SIG-M5 (cell line): ENCODE results near the gene RPS3A.
"Not testable (repeated sequence)": the region's sequence is repeated elsewhere in the genome, so short reads cannot be mapped to it uniquely, and the experiment has no call there.

Experiments
- DNase-seq: peaks from one replicate; lab custom pipeline; 2025; lab: John Stamatoyannopoulos, UW

RPS3A gene

DNA sequence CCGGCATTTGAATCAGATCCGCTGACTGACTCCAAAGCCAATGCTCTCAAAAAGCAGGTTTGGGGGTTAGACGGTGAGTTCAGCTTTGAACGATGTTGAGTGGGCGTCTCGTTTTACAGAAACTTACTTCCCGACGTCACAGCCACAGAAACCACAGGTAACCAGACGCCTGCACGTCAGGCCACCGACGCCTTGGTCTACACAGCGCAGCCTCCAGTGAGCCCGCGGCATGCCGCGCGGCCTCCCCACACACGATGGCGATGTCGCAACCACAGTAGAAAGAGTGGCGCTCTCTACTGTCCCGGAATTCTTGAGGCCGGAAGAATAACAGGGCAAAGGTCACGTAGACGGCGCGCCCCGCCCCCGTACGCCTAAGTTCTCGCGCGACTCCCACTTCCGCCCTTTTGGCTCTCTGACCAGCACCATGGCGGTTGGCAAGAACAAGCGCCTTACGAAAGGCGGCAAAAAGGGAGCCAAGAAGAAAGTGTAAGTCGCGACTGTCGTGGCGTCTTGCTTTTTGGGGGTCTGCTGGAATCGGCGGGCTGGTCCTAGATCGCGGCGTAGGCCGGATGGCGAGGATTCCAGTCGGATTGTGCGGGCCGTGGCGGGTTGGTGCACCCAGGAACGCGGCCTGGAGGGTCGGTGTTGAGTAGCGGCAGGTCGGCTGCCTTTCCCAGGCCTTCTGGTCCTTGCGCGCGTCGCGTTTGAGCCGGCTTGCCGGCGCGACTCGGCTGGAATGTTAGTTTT lies at the start of gene RPS3A:
Gene RPS3A, plus strand, starts transcription at position 400 of the 747 bp plus-strand sequence. Its CDS starts 25 bp downstream, at position 425.
- peak; percentile 55 for DNase-seq

DNA sequence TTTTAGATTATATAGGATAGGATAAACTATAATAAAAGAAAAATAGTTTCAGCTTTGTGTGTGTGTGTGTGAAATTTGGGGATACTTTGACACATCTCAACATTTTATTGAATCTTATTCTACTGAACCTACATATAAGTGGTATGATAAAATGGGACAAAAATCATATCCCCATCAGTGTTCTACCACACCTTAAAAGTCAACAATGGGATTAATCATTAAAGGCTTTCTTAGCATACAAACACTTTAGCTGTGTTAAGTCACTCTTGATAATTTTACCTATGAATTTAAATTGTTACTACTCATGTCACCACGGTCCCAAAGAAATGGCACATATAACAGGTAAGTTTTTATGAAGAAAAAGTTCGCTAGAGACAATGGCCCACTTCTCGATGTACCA lies 46.6 kb upstream of the RPS3A start:
- no peak for DNase-seq

DNA sequence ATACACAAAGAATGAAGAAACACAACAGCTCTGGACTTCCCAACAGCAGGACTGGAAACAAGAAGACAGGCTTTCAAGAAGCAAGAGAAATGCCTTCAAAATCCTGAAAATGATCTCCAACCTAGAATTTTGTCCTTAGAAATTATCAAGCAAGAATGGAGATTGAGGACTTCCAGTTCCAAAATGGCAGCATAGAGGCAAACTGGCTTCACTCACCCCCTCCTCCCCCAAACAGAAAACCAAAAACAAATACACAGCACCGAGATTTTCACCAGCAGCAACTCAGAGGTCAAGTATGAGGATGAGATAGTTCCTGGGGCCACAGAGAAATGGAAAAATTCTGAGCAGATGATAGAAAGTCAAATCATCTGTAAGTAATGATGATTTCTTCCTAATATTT lies 43.9 kb upstream of the RPS3A start:
- no peak for DNase-seq

DNA sequence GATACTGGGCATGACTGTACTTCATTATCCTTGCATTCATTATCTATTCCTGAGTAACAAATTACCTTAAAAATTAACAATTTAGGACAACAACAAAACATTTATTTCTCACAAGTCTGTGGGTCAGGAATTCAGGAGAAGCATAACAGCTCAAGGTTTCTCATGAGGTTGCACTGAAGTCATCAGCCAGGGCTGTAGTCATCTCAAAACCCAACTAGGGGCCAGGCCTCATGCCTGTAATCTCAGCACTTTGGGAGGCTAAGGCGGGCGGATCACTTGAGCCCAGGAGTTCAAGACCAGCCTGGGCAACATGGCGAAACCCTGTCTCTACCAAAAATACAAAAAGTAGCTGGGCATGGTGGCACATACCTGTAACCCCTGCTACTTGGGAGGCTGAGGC lies 36.3 kb upstream of the RPS3A start:
- not testable (repeated sequence) for DNase-seq

DNA sequence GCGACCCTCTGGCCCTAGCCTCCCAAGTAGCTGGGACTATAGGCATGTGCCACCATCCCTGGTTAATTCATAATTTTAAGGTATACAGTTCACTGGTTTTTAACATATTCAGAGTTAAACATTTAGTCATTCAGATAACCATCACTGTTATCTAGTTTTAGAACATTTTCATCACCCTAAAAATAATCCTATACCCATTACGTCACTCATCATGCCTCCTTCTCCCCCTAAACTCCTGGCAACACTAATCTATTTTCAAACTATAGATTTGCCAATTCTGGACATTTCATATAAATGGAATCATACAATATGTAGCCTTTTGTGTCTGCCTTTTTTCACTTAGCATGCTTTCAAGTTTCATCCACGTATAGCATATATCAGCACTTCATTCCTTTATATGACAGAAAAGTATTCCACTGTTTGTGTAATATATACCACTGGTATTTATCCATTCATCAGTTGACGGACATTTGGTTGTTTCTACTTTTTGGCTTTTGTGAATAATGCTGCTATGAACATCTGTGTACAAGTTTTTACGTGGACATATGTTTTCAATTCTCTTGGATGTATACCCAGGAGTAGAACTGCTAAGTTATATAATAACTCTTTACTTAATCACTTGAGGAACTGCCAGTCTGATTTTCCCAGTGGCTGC lies 32.0 kb upstream of the RPS3A start:
- DNase-seq = no peak

DNA sequence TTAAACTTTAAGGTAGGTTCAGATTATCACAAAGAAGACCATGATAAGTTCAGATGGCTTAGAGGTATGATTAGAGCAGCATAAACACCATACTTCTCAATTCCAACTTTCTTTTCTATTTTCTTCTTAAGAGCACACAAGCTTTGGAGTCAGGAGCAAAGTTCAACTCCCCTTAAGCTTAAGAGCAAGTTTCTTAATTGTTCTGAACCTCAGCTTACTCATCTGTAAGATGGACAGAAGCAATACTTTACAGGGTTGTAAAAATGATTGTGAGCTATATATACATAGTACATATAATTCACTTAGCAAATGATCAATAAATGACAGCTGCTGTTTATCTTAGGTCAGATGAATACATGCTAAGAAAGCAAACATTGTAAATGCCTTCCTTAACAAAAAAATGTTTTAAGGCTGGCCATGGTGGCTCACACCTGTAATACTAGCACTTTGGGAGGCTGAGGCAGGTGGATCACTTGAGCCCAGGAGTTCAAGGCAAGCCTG lies 25.0 kb upstream of the RPS3A start:
- DNase-seq = no peak

DNA sequence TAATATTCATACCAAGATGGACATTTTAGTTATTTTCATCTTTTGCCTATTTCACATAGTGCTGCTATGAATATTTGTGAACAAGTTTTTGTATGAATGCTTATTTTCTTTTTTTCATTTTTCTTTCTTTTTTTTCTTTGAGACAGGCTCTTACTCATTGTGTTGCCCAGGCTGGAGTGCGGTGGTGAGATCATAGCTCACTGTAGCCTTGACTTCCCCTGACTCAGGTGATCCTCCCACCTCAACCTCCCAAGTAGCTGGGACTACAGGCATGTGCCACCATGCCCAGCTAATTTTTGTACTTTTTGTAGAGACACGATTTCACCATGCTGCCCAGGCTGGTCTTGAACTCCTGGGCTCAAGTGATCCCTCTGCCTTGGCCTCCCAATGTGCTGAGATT lies 21.4 kb upstream of the RPS3A start:
- DNase-seq = not testable (repeated sequence)

DNA sequence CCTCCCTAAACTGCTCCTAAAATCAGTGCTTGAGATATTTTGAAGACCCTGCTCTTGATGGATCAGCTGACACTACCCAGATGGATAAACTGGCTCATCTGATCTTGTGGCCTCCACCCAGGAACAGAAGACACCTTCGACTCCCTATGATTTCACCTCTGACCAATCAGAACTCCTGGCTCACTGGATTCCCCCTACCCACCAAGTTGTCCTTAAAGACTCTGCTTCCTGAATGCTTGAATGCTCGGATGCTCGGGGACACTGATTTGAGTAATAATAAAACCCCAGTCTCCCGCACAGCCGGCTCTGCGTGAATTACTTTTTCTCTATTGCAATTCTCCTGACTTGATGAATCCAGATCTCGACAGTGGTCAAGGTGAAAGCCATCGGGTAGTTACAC lies 12.0 kb upstream of the RPS3A start:
- no peak for DNase-seq

DNA sequence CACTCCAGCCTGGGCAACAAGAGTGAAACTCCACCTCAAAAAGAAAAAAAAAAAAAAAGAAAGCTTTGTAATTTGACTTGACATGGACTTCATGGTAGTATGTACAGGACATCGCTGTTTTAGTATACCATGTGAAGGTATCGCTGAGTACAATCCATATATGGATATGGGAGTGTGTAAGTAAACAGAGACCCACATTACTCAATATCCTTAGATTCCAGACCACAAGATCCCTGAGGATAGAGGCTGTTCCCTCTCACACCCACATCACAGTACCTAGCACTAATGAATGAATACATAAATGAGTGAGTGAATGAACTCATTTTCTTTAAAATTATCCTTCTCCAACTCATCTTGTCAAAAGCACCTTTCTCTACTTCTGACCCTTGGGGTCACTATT lies 8.4 kb upstream of the RPS3A start:
- no peak for DNase-seq

DNA sequence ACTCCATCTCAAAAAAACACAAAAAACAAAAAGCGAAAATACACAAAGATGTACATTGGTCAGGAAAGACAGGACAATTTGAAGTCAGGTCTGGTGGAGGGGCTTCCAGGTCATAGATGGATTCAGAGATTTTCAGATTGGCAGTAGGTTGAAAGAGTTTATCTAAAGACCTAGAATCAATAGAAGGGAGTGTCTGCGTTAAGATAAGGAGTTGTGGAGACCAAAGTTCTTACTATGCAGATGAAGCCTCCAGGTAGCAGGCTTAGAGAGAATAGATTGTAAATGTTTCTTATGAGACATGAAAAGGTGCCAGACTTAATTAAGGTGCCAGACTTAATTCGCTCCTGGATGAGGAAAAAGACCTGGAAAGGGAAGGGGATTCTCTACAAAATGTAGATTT lies 6.9 kb upstream of the RPS3A start:
- no peak for DNase-seq

DNA sequence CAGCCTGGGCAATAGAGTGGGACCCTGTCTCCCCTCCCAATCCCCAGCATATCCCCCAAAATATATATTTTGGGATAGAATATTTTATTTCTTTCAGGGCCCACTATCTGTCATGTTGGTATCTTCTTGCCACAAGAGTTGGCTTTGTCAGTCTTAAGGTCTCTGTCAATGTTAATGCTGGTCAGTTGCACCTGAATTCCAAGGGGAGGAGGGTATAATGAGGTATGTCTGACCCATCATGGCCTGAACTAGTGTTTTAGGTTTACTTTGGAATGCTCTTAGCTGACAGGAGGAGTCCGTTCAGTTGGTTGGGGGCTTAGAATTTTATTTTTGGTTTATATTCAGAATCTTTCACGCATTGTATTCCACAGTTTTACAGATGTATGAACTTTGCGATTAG lies 6.2 kb upstream of the RPS3A start:
- no peak for DNase-seq

DNA sequence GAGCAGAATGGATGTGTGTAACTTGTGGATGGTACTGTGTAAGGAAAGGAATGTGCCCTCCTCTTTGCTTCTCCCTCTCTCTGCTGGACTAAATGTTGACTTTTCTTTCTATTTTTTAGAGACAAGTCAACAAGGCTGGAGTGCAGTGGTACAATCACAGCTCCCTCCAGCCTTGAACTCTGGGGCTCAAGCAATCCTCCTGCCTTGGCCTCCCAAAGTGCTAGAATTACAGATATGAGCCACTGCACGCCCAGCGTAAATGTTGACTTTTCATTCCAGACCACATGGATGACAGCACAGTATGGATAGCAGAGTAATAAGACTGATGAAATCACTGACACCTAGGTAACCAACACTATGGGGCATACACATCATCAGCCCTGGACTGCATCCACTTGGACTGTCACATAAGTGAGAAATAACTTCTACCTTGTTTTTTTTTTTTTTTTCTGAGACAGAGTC lies 5.1 kb upstream of the RPS3A start:
- DNase-seq = no peak

DNA sequence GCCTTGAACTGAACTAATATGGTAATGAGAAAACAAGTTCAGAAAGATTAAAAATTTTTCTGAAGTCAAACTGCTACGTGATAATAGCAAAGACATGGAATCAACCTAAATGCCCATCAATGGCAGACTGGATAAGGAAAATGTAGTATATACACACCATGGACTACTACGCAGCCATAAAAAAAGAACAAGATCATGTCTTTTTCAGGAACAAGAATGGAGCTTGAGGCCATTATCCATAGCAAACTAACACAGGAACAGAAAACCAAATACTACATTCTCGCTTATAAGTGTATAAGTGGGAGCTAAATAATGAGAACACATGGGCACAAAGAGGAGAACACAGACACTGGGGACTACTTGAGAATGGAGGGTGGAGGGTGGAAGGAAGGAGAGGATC lies 4.3 kb upstream of the RPS3A start:
- DNase-seq = no peak

DNA sequence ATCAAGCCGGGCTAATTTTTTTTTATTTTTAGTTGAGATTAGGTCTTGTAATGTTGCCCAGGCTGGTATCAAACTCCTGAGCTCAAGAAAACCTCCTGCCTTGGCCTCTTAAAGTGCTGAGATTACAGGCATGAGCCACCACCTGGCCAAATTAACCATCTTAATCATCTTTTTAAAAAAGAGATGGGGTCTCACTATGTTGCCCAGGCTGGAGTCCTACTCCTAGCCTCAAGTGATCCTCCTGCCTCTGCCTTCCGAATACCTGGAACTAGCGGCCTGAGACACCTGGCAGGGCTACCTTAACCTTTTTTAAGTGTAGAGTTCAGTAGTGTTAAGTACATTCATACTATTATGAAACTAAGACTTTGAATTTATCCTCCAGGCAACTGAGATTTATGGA lies 1.7 kb upstream of the RPS3A start:
- DNase-seq = no peak

DNA sequence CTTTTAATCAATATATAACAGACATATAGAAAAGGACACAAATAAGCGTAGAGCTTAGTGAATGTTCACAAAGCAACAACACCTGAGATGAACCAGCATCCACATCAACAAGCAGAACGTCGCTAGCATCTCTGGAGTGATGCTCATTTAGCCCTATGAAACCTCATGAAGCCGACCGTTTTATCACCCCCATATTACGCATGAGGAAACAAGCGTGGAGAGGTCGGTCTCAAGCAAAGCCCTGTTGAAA lies 524 bp upstream of the RPS3A start:
- no peak for DNase-seq

DNA sequence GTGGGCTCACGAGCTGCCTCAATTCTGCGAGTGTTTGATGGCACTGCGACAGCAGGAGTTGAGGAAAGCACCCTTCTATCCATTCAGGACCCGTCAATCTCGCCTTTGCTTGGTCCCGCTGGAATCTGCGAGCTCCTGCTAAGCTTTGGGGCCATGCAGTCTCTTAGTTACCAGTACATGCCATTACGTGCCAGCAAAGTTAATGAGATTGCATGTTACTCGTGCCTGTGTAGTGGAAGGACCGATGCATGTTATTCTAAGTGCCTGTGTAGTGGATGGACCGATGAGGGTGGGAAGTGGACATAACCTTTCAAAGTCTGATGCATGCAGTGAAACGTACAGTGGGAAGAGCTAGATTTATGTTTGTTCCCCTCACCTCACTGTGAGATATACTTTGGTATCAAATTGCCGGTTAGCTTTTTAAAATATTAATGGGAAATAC lies 569 bp downstream of the RPS3A start:
- DNase-seq = no peak

DNA sequence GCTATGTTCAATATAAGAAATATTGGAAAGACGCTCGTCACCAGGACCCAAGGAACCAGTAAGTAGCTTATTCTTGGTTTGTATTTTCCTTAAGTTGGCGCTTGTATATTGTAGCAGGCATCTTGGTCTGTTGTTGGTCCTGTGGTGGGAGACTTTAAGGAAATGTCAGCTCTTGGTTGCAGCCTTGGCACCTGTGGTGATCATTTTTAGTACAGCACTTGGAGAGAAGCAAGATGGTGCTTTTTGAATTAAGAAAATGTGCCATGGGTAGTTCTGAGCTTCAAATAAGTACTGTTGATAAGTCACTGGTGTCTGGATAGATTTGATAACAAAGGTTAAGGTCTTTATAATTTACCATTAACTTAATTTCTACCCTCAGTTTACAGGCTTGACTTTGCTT lies 1.1 kb downstream of the RPS3A start:
- DNase-seq = no peak

DNA sequence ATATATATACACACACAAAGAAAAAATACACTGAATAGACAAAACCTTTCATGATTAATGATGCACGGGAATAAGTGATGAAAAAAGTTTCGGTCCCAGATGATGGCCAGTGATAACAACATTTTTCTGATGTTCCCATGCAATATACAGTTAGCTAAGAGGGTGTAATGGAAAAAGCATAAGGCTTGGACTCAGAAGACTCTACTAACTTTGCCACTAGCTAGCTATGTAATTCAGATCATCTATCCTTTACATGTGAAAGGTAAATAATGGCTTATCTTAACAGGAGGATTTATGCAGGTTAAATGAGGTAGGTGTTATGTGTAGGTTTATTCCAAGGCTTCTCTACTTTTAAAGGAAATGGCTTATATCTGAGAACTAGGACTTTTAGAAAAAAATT lies 4.3 kb downstream of the RPS3A start:
- no peak for DNase-seq

DNA sequence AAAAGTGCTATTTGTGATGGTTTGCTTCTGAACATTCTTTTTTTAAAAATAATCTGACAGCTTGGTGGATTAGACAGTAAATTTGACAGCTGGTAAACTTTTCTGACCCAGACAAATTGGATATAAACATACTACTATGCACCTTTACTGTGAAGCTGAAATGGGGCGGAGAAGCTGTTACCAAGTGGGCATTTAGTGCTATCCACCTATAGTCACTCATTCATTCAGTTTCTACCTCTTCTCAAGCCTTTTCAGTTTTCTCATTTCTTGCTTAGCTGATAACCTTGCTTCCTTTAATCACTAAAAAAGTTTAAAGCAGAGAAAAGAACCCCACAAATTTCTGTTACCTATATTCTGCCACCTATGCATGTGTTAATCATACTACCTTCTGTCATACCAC lies 5.2 kb downstream of the RPS3A start:
- no peak for DNase-seq

DNA sequence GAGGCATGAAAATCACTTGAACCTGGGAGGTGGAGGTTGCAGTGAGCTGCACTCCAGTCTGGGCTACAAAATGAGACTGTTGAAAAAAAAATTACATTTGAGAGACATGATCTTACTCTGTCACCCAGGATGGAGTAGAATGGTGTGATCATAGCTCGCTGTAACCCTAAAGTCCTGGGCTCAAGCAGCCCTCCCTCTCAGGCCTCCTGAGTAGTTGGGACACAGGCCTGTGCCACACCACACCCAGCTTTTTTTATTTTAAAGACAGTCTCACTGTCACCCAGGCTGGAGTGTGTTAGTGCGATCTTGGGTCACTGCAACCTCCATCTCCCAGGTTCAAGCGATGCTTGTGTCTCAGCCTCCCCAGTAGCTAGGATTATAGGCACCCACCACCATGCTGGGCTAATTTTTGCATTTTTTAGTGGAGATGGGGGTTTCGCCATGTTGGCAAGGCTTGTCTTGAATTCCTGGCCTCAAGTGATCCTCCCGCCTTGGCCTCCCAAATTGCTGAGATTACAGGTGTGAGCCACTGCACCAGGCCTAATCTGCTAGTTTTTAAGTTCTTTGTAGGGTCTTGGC lies 6.1 kb downstream of the RPS3A start:
- DNase-seq = no peak

DNA sequence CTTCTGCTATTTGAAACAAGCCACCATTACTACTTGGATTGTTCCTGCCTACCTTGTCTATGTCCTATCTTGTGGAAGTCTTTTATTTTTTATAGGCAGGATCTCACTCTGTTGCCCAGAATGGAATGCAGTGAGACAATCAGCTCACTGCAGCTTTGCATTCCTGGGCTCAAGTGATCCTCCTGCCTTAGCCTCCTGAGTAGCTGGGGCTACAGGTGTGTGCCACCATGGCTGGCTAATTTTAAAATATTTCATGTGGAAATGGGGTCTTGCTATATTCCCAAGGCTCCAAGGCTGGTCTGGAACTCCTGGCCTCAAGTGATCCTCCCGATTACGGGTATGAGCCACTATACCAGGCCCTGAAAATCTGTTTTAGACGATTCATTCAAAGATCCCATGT lies 7.6 kb downstream of the RPS3A start:
- no peak for DNase-seq

DNA sequence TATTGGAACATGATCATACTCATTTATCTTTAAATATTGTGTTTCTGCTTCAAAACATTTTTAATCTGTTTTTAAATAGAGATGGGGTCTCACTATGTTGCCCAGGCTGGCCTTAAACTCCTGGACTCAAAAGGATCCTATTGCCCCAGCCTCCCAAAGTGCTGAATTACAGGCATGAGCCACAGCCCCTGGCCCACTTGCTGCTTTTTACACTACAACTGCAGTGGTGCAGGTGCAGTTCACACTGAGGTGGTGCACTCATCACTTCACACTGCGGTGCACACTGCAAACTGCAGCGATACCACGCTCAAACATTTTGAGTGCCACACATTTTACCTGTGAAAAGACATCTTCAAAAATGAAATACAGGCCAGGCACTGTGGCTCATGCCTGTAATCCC lies 10.8 kb downstream of the RPS3A start:
- DNase-seq = no peak

DNA sequence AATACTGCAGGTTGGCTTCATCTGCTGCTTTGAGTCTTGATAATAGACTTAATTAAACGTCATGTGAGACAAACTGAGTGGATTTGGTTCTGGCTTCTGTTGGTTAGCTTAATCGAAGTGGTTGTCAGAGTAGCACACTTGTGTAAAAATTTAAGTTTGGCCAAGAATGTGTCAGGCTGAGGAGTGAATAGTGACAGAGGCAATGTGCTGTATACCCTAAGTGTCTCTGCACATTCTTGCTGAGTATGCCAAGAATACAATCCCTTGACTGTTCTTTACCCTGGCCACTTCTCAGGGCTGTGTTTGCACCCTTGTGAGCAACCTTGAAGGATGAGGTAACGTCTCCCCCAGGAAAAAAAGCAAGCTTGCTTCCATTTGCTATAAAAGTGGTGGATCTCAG lies 14.9 kb downstream of the RPS3A start:
- DNase-seq = no peak

DNA sequence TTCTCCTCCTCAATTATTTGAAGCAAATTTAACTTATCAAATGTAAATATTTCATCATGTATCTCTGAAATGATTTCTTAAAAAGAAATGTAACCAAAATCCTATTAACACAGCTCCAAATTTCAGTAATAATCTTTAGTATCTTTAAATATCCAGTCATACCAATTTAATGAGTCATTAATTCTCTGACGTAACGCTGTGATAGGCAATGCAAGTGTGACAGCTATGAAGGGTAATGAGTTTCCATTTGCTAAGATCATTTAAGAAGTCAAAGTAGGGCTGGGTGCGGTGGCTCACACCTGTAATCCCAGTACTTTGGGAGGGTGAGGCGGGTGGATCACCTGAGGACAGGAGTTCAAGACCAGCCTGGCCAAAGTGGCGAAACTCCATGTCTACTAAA lies 15.6 kb downstream of the RPS3A start:
- DNase-seq = no peak
